Esophagus squamous epithelium (tissue), 5 donors: Measurements from ENCODE around the gene CFL1. TPM values are rescaled to one million over a fixed set of nuclear protein-coding genes. Genes with fewer than 3 reads are reported as not detected.

Source experiments
- DNase-seq: peaks from one replicate; lab custom pipeline; 2025; lab: John Stamatoyannopoulos, UW
- H3K27ac ChIP-seq, 4 donors: fragments of 200-600 bp; sonication (generic); one replicate each; pipeline ENCODE4 v1.5.1; 2016 to 2019; ENCODE audit warnings: mild to moderate bottlenecking in 1 of 4
- H3K27me3 ChIP-seq, 4 donors: fragments of 200-600 bp; sonication (generic); 1 replicate in 3 of 4; 2 replicates in 1 of 4; pipeline versions ENCODE4 v1.5.1 to v1.6.0; 2017 to 2021; ENCODE audit warnings: antibody characterized with exemption in 1 of 4
- H3K36me3 ChIP-seq, 3 donors: fragments of 200-600 bp; sonication (generic); one replicate each; pipeline ENCODE4 v1.5.1; 2016 to 2019
- H3K4me1 ChIP-seq, 3 donors: fragments of 200-600 bp; sonication (generic); one replicate each; pipeline ENCODE4 v1.5.1; 2017 to 2019
- H3K4me3 ChIP-seq, 4 donors: fragments of 200-600 bp; sonication (generic); 1 replicate in 3 of 4; 2 replicates in 1 of 4; pipeline ENCODE4 v1.5.1; 2016 to 2019; ENCODE audit warnings: mild to moderate bottlenecking in 2 of 4, moderate library complexity in 1 of 4
- H3K9me3 ChIP-seq, 3 donors: fragments of 200-600 bp; sonication (generic); one replicate each; pipeline ENCODE4 v1.5.1; 2016 to 2019
- CTCF ChIP-seq, 6 experiments: fragments of 450-650 bp in 4 of 6; fragments of 200-600 bp in 2 of 6; sonication (generic) in 2 of 6; IDR thresholded peaks; one replicate each; pipeline ENCODE4 v1.5.1; 2016 to 2019; ENCODE audit warnings: antibody characterized with exemption in 6 of 6, mild to moderate bottlenecking in 4 of 6, moderate library complexity in 4 of 6
- POLR2A ChIP-seq, 4 donors: fragments of 450-650 bp; IDR thresholded peaks; one replicate each; pipeline ENCODE4 v1.6.1; 2017; ENCODE audit warnings: antibody characterized with exemption in 4 of 4, mild to moderate bottlenecking in 4 of 4, moderate library complexity in 3 of 4
- WGBS, 2 donors: methylation state at CpG; one replicate each; pipeline ENCODE4 v1.1.5; 2018; 5-methylcytosine and 5-hydroxymethylcytosine counted together
- intact Hi-C: fragments of 100-400 bp; cut with DNase I; formaldehyde crosslinking; loops from one replicate; pipeline ENCODE4 v1.15.0; 2022
- total RNA-seq, 4 donors: library from RNA; depleted of rRNA; stranded (reverse); fragments of >200 nt; gene quantifications; one replicate each; pipeline ENCODE4 v1.1.0, GENCODE V29; 2016
- donor health status: DM: yes; HTN: yes; CAD: no.

The CFL1 gene
- total RNA-seq, 4 donors from 2014 or later = 453 to 833 (median 750) TPM

GRCh38 chr11:65853246-65853979 is 4.6 kb downstream of the CFL1 start:
- no peaks in the 10 kb centered on the region for H3K27me3 ChIP-seq
- no peaks in the 10 kb centered on the region for H3K9me3 ChIP-seq
- intact Hi-C loops = no loop called here
- H3K27ac ChIP-seq = no peak overlapping the region
- peaks cover 7 to 41% (median 18%) of the 10 kb centered on the region in 3 donors for H3K4me1 ChIP-seq
- no peak overlapping the region for H3K4me3 ChIP-seq
- TF ChIP-seq POLR2A (IDR thresholded peaks at IDR 0.05) (no peak), CTCF (IDR thresholded peaks at IDR 0.05) (no peak)
- WGBS, 2 donors = 78 to 93% methylated on average over 3 to 6 of the region's 6 CpGs
- peaks cover 37 to 61% (median 40%) of the 10 kb centered on the region in 3 donors for H3K36me3 ChIP-seq
- DNase-seq = no peak

DNA sequence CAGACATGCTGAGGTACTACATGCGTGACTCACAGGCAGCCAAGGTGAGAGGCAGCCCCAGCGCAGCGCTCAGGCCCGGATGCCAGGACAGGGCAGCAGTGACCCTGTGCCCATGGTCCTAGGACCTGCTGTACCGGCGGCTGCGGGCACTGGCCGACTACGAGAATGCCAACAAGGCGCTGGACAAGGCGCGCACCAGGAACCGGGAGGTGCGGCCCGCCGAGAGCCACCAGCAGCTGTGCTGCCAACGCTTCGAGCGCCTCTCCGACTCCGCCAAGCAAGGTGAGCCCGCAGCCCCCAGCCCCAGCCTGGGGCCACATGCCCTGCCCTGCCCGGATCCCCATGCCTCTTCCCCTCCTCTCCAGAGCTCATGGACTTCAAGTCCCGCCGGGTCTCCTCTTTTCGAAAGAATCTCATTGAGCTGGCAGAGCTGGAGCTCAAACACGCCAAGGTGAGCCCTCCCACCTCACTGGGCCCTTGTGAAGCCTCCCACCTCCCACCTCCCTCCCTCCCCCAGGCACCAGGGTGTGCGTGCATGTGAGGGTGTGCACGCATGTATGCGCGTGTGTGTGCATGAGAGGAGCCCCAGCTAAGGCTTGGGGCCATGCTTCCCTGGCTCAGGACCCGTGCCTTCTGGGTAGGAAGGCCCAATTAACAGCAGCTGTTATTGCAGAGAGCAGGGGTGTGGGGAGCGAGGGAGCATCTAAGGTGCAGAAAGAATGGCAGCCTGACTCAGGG is 5.3 kb downstream of the CFL1 start:
- H3K36me3 ChIP-seq = peaks cover 37 to 61% (median 40%) of the 10 kb centered on the region in 3 donors
- 78 to 80% methylated on average over 2 to 8 of the region's 33 CpGs for WGBS, 2 donors
- no peaks in the 10 kb centered on the region for H3K27me3 ChIP-seq
- no peaks in the 10 kb centered on the region for H3K9me3 ChIP-seq
- intact Hi-C loops = no loop called here
- H3K4me3 ChIP-seq = no peak overlapping the region
- TF ChIP-seq CTCF (IDR thresholded peaks at IDR 0.05) (no peak), POLR2A (IDR thresholded peaks at IDR 0.05) (no peak)
- DNase-seq = no peak
- H3K4me1 ChIP-seq = peaks cover 7 to 40% (median 18%) of the 10 kb centered on the region in 3 donors
- H3K27ac ChIP-seq = no peak overlapping the region

DNA sequence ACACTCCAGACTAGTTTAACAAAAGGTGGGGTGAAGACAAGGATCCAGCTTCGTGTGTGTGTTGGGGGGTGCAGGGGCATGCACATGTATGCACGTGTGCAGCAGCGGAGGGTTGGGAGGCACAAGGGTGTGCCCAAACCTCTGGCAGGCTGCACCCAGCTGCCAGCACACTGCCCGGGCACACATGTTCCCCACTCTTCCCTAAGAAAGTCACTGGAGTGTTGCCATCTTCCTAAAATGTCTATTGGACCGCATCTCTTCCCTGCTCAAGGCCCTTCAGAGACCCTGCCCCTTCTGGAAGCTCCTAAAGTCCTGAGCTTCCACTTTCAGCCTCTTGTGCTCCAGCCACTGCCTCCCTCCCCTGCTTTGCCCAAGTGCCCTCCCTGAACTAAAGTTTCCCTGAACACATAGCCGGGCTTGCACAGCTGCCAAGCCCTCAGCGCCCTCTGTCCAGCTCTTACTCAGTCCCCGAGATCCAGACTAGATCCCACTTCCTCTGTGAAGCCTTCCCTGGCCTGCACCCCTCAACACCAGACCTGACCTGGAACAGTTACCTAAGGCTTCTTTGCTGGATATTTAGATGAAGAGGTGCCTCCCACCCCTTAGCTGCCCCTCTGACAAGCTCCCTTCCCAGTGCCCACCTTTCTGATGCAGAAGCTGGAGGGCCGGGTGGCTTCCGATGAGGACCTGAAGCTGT is 6.0 kb downstream of the CFL1 start:
- H3K36me3 ChIP-seq = peaks cover 37 to 61% (median 40%) of the 10 kb centered on the region in 3 donors
- no peak overlapping the region for H3K4me3 ChIP-seq
- H3K27me3 ChIP-seq = no peaks in the 10 kb centered on the region
- DNase-seq = no peak
- no peak for TF ChIP-seq CTCF (IDR thresholded peaks at IDR 0.05)
- WGBS, 2 donors = 81 to 94% methylated on average over 7 to 8 of the region's 10 CpGs
- intact Hi-C loops = no loop called here
- no peaks in the 10 kb centered on the region for H3K9me3 ChIP-seq
- peaks cover 7 to 39% (median 18%) of the 10 kb centered on the region in 3 donors for H3K4me1 ChIP-seq
- no peak overlapping the region for H3K27ac ChIP-seq

DNA sequence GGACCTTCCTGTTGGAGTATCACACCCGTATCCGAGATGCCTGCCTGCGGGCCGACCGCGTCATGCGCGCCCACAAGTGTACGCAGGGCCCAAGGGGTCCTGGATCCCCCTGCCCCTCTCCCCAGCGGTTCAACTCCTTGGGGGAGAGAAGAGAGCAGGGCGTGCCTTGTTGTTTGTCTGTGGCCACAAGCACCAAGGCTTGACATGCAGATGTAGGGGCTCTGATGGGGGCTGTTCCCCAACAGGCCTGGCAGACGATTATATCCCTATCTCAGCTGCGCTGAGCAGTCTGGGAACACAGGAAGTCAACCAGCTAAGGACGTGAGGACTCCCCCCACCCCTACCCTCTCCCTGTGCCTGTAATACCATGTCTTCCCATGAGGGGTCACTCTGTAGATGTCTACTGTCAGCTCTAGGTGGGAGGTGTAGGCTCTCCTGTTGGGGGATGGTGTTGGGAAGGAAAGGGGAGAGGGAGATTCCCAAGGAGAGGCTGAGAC is 6.8 kb downstream of the CFL1 start:
- WGBS, 2 donors = 76 to 91% methylated on average over 10 to 12 of the region's 14 CpGs
- no peak for DNase-seq

More for the DNA sequence above, 6.8 kb downstream of the CFL1 start:
- Histone ChIP-seq H3K4me1 (peaks cover under 1 to 30% (median 11%) of the 10 kb centered on the region in 3 donors), H3K36me3 (peaks cover 37 to 58% (median 40%) of the 10 kb centered on the region in 3 donors), H3K27ac (no peak overlapping the region), H3K9me3 (no peaks in the 10 kb centered on the region), H3K27me3 (no peaks in the 10 kb centered on the region), H3K4me3 (no peak overlapping the region)
- intact Hi-C loops = no loop called here
- TF ChIP-seq CTCF (IDR thresholded peaks at IDR 0.05) = peak in 4 of 6 experiments; percentile 12 to 61 (median 21)
- no peak for TF ChIP-seq POLR2A (IDR thresholded peaks at IDR 0.05)
